Measurements from ENCODE around the gene MAP4K4. TPM values are rescaled to one million over a fixed set of nuclear protein-coding genes. Genes with fewer than 3 reads are reported as not detected.

MAP4K4 gene
- total RNA-seq, 1 experiment from 2014 or later, result 132 TPM

GRCh38 chr2:101801496-101801895, 104.0 kb downstream of the MAP4K4 start:
- Histone ChIP-seq H3K79me1 (ENCODE audit: insufficient read depth, low read depth, low read length, poor library complexity, severe bottlenecking) (peaks cover 5% of the 10 kb centered on the region), H3T11ph (ENCODE audit: low read length) (no peak overlapping the region), H2AK5ac (ENCODE audit: insufficient read length, low read length) (no peak overlapping the region), H3K9ac (ENCODE audit: extremely low read depth, insufficient read length, low read length) (no peak overlapping the region), H3K14ac (ENCODE audit: insufficient read depth, low read length) (no peak overlapping the region), H3K79me2 (ENCODE audit: insufficient read depth, low read length) (peaks cover 10% of the 10 kb centered on the region), H2BK12ac (ENCODE audit: insufficient read length, low read depth, low read length) (no peak overlapping the region), H3K18ac (ENCODE audit: insufficient read length, low read depth, low read length) (no peak overlapping the region), H4K5ac (ENCODE audit: insufficient read length, low read depth, low read length) (no peak overlapping the region), H2BK5ac (ENCODE audit: insufficient read length, low read length) (no peak overlapping the region), H3K27me3 (ENCODE audit: insufficient read depth, low read length) (no peaks in the 10 kb centered on the region), H3K27ac (ENCODE audit: insufficient read length, low read depth, low read length) (no peak overlapping the region), H4K20me1 (ENCODE audit: control insufficient read depth, insufficient read depth, insufficient read length) (no peaks in the 10 kb centered on the region), H3K4ac (ENCODE audit: low read depth, low read length) (no peak overlapping the region), H3K23me2 (ENCODE audit: insufficient read length, low read depth, low read length, poor library complexity, severe bottlenecking) (no peaks in the 10 kb centered on the region), H2AFZ (ENCODE audit: low read length) (no peak overlapping the region), H2BK20ac (ENCODE audit: low read depth, low read length, poor library complexity, severe bottlenecking) (no peak overlapping the region), H3K4me2 (ENCODE audit: insufficient read depth, insufficient read length, low read length) (no peak overlapping the region), H3K23ac (ENCODE audit: insufficient read length, low read depth, low read length) (no peak overlapping the region), H3K9me3 (ENCODE audit: control insufficient read depth, low read depth, low read length) (no peaks in the 10 kb centered on the region), H2BK120ac (ENCODE audit: low read depth, low read length, poor library complexity, severe bottlenecking) (no peak overlapping the region), H4K8ac (replicated peaks; ENCODE audit: insufficient read length, low read depth, low read length) (no peak overlapping the region), H3K56ac (ENCODE audit: insufficient read length, low read depth, low read length) (no peak overlapping the region), H4K91ac (ENCODE audit: insufficient read length, low read depth, low read length) (no peak overlapping the region), H3K4me1 (ENCODE audit: insufficient read depth, low read length) (peaks cover 4% of the 10 kb centered on the region; the same call in 1 of the 2 replicates), H2BK15ac (ENCODE audit: low read depth, low read length) (no peak overlapping the region)
- Mint-ChIP-seq H3K4me3 (no peak overlapping the region), H3K4me1 (peaks cover 44 to 49% of the 10 kb centered on the region in 2 experiments), H3K36me3 (ENCODE audit: insufficient read depth in 1 of 3, low read depth in 3 of 3) (no peaks in the 10 kb centered on the region; a peak in 1 of 7 replicates), H3K27me3 (ENCODE audit: low read depth) (no peaks in the 10 kb centered on the region; the same call in 1 of the 2 replicates), H3K27ac (no peak overlapping the region; a peak in 2 of 7 replicates), H3K9me3 (no peaks in the 10 kb centered on the region)
- TF ChIP-seq, protein P1, sequence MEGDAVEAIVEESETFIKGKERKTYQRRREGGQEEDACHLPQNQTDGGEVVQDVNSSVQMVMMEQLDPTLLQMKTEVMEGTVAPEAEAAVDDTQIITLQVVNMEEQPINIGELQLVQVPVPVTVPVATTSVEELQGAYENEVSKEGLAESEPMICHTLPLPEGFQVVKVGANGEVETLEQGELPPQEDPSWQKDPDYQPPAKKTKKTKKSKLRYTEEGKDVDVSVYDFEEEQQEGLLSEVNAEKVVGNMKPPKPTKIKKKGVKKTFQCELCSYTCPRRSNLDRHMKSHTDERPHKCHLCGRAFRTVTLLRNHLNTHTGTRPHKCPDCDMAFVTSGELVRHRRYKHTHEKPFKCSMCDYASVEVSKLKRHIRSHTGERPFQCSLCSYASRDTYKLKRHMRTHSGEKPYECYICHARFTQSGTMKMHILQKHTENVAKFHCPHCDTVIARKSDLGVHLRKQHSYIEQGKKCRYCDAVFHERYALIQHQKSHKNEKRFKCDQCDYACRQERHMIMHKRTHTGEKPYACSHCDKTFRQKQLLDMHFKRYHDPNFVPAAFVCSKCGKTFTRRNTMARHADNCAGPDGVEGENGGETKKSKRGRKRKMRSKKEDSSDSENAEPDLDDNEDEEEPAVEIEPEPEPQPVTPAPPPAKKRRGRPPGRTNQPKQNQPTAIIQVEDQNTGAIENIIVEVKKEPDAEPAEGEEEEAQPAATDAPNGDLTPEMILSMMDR (conservative IDR thresholded peaks at IDR 0.05), result no peak
- DNase-seq, result no peak
- WGBS (ENCODE audit: extremely low coverage, insufficient read length, low lambda C conversion rate), result no CpG with 5 or more reads among the region's 3 CpGs

Data from H9 (cell line).